Retina (tissue), 1 donor: ENCODE measurements around the gene RIN1.
"Not testable (repeated sequence)": the region's sequence is repeated elsewhere in the genome, so short reads cannot be mapped to it uniquely, and the experiment has no call there.

Source experiments
- DNase-seq: peaks from one replicate; pipeline ENCODE4 v3.0.0-alpha.2; 2016

The RIN1 gene

DNA sequence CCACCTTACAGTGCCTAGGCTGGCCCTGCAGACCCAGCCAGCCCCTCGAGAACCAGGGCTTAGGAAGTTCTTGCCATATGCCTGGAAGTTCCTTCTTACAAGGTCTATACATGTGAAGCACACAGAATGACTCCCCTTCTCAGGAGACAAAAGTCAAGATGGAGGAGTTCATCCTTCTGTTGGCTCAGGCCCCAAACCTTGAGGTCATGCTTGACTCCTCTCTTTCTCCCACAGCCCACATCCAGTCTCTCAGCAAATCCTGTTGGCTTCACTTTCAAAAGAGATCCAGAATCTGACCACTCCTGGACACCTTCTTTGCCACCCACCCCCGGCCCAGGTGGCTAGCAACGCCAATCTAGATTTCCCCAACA, 17.6 kb downstream of the RIN1 start:
- DNase-seq = no peak

DNA sequence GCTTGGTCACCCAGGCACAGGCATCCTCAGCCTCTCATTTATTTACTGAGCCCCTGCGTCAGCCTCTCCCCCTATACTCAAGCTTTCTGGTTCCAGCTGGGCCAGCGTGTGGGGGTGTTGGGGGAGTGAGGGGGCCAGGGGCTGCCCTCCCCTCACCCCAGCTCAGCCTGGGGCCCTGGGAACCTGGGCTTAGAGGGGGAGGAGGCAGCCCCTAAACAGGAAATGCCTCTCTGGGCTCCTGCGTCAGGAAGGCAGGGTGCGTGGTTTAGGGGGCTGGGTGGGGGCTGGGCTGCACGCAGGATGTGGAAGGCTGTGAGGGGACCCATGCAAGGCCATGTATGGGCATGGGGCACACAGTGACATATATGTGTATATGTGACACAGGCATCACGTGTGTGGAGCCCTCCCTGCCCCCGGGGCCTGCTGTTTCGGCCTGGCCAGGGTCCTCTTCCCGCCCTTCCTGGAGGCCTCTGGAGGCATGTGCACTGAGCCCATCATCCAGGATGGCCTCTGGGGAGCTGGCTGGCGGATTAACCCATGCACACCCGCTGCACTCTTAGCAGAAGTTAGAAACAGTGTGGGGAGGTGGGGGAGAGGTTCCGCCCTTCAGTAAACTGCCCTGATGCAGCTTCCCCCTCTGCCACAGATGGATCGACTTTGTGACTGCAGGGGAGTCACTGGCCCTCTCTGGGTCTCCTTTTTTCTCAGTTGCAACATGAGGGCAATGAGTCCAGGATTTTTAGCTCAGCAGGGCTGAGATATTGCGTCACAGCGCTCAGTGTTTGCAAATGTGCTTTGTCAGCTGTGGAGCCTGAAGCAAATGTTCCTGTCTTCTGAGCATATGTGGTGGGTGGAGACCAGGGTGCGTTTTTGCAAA, 18.3 kb downstream of the RIN1 start:
- peak; percentile 42 for DNase-seq

DNA sequence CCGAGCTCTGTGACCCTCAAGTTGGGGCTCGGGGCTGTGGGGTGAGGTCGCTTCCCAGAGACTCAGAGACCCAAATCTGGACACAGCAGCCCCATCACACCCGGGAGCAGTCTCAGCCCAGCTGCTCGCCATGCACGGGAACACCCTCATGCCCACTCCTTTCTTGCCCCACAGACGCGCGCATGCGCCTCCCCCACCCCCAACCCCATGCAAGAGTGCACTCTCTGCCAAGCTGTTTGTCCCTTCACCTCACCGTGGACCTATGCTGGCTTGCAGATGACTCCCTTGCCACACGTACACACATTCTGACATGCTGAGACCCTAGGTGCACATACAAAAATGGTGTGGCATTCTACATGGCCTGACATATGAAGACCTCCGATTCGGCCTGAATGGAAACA, 18.9 kb downstream of the RIN1 start:
- peak; percentile 48 for DNase-seq

DNA sequence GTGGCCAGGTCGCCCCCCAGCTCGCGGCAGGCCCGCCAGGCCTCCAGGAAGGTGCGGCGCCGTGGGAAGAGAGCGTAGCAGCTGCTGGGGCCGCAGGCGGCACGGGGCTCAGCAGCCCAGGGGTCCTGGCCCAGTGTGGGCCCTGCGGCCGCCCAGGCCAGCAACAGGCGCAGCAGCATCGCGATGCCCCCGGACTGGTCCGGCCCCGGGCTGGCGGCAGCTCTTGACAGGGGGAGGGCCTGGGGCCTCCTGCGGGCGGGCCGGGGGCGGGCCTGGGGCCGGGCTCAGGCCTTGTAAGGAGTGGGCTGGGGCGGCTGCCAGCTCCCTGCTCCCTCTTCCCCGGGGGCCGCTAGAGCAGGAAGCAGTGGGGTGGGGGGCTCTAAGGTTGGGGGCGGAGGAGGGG, 19.4 kb downstream of the RIN1 start, which contains the start of gene CD248:
TSS of gene CD248 (minus strand) at position 196 of the 403 bp plus-strand sequence. CDS start at position 179, 17 bp downstream.
- DNase-seq = no peak

DNA sequence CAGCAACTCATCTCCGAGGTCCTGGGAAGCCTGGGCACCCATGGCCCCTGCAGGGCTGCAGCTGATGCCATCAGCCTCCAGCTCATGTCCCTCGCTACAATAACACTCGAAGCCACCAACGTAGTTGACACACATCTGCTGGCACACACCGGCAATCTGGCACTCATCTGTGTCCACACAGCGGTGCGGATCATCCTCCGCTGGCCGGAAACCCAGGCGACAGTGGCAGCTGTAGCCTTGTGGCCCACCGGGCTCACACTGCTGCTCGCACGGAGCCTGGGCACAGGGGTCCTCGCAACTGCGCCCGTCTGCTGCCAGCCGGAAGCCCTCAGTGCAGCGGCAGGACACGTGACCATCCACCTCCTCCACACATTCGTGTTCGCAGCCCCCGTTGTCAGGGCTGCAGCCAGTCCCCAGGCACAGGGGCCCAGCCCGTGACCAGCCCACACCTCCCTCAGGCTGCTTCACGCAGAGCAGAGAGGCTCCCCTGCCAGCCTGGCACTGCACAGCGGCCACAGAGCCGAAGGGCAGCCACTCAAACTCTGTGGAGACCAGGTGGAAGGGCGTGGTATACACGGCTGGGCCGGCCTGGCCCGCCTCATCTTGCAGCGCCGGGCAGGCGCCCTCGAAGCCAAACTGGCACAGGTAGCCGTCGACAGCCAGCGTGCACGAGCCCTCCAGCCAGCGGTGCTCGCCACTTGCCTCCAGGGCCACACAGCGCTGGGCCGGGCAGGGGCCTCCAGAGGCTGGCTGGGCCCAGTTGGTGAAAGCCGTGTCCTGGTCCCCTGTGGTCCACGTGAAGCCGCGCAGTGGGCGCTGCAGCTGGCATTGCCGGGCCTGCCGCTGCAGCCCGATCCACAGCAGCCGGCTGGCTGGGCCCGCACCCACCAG, 20.1 kb downstream of the RIN1 start:
- peak; percentile 57 for DNase-seq

DNA sequence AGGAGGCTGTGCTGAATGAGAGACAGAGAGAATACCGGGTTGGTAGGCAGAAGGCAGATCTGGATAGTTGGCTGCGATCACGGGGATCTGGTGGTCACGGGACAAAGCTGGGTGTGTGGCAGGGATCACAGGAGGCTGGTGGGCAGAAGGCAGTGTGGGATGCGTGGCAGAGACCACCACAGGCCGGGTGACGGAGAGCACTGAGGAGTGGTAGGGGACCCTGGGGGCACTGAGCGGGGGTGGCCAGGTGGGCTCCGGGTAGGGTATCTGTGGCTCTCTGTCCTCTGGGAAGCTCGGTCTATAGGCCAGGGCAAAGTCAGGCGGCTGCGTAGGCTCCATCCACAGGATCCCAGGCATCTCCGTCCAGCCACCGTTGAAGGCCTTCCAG, 20.7 kb downstream of the RIN1 start:
- no peak for DNase-seq

DNA sequence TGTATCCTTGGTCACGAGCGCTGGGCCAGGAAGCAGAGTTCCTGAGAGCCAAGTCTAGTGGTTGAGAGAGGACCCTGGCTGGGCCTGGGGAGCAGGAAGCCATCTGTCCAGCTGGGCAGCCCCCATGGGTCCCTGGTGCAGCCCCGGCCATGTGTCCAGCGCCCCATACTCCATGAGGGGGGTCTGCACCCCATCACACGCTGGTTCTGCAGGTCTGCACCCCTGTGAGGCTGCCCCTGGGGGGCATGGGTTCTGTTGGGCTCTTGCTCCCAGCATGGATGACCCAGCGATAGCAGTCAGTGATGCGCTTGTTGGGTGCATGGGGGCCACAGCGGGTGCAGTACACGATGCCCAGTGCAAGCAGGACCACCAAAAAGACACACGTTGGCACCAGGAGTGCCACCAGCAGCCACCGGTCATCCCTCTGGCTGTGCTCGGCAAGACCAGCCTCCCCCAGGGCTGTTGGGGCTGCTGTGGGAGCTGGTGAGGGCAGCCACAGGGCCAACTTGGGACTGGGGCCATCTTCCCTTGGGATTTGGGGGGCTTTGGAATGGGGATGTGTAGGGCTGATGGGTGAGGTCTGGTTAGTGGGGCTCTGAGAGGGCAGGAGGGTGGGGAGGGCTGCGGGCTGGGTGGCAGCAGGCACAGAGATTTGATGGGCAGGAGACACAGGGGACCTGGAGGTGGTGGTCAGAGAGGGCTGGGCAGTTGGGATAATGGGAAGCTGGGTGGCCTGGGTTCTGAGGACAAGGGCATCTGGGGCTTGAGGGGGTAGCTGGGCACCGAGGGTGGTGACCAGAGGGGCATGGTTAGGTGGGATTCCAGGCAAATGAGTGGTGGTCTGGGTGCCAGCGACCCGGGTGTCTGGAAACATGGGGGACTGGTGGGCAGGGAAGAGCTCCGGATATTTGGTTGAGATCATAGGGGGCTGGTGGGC, 21.4 kb downstream of the RIN1 start:
- no peak for DNase-seq

DNA sequence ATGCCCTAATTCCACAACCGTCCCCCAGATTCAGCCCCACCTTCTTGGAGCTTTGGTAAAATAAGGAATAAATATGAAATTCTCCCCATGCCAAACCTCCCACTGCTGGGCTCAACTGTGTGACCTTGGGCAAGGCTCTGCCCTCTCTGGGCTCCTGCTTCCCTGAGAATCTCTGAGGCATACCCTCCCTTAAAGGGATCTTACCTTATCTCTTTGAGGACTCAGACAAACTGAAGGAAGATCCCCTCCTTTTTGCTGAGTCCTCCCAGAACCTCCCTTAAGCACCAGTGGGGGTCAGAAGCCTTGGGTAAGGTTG, 22.1 kb downstream of the RIN1 start:
- DNase-seq = no peak

DNA sequence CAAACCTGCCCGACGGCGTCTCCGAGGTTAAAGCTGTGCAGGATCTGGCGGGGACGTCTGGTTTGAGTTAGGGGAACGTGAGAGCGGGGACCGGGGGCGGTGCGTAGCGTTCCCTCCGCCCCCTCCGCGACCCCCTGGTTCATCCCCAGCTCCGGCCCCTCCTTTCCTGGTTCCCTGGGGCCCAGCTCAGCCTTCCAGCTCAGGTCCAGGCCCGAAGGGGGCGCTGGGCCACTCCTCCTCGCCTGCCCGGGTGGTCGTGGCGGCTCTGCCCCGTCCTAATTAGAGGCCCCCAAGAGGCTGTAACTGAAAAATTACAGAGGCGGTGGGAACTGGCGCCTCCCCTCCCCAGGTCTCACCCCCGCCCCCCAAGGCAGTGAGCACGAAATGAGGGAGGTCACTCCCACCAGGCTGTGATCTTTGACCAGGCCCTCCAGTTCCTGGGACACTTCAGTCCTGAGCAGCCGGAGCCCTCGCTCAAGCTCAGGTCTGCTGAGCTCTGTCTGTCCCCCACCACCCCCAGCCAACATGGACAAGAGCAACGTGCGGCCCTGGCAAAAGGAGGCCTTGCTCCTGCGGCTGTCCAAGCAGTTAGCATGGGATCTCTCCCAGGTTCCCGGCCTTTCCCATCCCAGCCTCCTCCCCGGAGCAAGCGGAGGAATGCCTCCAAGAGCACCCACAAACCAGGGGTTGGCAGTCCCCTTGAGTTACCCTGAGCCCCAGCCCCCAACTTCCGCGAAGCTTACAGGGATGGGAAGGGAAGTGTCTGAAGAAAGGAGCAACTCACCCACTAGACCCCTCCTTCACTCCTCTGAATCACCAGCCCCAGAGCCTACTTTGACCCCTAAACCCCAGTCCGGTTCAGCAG, 22.7 kb downstream of the RIN1 start:
- DNase-seq = peak; percentile 91

DNA sequence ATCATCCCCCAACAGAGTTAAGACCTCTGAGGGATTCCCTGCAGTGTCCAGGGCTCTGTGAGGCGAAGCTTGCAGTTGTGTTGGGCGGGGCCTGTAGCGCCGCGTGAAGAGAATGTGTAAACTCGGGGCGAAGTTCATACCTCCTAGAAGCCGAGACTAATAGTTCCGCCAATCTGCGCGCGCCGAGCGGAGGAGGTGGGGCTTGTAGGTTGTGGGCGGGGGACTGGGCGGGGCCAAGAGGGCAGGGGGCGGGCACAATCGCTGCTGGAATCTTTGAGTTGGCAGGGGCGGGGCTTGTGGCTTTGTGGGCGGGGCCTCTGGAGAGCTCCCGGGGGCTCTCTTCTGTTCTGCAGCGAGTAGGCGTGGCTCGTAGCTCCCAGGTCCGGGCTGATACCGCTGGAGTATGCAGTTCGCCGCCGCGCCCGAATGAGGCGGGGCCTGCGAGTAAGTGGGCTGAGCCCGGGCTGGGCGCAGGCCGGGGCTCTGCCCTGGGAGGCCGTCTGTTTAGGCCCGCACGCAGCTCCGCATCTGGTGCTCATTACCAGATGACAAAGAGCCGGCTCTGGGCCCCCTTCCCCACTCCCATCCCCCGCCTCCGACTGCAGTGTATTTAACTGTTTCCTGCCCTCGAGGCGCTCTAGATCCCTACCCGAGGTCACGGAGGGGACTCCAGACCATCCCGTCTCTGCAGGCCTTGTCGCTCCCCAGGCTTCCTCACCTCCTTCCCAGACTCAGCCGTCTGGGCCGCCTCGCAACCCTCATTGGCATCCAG, 23.5 kb downstream of the RIN1 start:
- peak; percentile 92 for DNase-seq

DNA sequence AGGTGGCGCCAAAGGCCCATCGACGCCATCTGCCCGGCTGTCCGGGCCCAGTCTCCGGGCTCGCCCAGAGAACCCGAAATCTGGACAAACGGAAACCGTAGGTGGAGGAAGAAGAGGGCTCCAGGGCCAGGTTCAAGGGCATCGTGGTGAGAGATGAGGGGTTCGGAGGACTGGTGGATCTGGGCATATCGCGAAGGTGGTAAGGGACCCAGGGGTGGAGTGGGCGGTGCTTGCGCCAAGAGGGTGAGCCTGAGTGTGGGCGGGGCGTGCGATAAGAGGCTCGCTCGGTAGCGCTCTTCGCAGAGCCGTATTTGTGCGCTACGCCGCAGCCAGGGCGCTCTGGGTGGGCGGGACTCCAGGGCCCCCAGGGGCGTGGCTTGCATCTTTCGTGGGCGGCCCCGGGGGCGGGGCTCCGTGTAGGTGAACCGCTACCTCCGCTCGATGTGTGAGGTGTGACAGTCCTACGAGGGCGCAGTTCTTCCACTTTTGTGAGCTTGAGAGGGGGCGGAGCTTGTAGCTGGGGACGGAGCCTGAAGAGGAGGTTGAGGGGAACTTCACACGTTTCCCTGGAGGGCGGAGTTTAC, 24.2 kb downstream of the RIN1 start:
- peak; percentile 98 for DNase-seq

DNA sequence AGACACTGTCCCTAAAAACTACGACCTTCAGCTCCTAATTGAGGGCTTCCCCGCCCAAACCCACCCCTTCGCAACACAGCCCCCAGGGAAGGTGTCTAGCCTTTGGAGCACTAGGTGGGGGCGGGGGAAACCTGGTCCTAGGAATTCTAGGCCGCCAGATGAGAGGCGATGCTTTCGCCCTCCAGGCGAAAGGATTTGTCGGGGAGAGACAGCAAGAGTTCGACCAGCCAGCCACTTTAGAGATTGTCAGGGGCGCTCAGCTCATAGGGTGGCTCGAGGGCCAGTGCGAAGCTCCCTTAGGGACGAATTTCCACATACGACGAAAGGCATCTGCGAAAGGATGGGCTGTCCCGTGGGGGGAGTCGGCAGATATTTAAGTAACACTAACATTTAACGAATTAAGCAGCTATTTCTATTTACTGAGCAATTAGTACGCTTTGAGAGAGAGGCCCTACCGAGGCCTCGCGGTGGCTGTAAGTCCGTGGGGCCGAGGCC, 24.7 kb downstream of the RIN1 start:
- no peak for DNase-seq

DNA sequence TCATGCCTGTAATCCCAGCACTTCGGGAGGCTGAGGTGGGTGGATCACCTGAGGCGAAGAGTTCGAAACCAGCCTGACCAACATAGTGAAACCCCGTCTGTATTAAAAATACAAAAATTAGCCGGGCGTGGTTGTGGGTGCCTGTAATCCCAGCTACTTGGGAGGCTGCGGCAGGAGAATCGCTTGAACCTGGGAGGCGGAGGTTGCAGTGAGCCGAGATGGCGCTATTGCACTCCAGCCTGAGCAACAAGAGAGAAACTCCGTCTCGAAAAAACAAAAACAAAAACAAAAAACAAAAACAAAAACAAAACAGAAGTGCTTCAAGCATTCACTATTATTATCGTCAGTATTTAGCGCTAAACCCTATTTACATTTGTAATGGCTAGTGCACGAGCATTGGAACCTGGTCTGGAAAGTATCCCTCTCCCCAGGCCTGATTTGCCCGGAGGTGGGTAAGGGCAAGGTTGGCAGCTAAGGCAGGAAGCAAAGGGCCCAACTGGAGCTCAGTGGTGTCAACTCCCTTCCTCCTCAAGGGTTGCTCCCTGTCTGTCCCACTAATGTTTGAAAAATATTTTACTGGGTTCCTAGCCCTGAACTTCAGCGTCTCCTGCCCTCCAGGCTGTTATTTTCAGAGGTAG, 25.3 kb downstream of the RIN1 start:
- not testable (repeated sequence) for DNase-seq

DNA sequence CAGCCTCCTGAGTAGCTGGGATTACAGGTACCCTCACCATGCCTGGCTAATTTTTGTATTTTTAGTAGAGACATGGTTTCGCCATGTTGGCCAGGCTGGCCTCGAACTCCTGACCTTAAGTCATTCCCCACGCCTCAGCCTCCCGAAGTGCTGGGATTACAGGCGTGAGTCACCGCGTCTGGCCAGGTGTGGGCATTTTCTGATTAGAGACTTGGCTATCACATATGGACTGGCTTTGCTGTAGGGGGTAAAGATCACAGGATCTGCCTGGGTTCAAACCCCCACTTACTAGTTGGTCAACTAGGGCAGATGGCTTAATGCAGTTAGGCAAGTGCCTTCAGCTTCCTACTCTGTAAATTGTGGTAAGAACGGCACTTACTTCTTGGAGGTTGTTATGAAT, 25.9 kb downstream of the RIN1 start:
- no peak for DNase-seq

DNA sequence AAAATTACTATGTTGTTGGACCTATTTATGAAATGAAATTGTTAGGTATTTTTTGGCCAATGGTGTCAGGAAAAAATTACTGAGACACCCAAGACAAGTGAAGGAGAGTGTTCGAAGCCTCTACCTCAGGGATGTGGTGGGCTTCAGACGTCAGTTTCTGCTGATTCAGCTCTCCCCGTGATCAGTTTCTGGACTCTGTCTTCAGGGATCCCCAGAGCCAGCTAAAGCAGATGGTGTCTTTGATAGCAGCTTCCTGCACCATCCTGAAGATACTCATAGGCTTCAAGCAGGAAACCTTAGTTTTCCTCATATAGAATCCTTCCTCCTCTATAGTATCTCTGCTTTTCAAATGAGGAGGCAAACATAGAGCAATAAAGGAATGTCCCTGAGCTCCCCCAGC, 26.8 kb downstream of the RIN1 start:
- DNase-seq = no peak

DNA sequence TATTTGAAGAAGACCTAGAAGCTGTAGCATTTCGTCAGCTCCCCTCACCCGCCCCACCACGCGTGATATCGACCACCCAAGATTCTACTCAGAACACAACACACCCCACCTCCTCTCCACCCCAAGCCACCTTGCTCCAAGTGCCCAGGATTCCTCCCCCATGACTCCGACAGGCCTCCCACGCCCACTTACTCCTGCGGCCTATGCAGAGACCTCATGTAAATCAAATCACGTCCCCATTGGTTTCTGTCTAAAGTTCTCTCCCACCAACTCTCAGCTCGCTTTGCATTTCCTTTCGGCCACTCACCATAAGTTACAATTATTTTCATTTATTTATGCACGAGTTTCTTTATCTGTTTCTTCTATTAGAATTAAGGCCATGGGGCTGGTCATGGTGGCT, 33.6 kb downstream of the RIN1 start:
- DNase-seq = no peak

DNA sequence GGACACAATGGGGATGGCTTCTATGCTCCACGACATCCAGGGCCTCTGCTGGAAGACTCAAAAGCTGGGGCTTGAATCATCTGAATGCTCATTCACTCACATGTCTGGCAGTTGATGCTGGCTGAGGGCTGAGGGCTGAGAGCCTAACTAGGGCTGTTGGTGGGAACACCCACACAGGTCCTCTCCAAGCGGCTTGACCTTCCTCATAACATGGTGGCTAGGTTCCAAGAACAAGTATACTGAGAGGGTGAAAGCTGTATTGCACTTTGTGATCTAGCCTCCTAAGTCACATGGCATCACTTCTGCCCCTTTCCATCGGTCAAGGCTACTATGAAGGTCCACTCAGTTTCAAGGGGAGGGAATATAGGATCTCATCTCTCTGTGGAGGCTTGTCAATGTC, 37.0 kb downstream of the RIN1 start:
- no peak for DNase-seq

DNA sequence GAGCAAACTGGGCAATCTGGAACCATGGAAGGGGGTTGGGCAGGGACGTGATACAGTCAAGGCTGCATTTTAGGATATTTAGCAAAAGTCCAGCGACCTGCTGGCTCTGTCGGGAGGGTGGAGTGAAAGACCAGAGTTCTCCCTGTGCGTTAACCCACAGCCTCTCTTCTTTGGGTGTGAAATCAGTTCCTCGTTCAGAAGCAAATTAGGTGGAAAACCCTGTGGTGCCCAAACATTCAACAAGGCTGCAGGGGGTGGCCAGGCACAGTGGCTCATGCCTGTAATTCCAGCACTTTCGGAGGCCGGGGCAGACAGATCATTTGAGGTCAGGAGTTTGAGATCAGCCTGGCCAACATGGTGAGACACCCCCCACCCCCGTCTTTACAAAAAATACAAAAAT, 38.6 kb downstream of the RIN1 start:
- DNase-seq = no peak

DNA sequence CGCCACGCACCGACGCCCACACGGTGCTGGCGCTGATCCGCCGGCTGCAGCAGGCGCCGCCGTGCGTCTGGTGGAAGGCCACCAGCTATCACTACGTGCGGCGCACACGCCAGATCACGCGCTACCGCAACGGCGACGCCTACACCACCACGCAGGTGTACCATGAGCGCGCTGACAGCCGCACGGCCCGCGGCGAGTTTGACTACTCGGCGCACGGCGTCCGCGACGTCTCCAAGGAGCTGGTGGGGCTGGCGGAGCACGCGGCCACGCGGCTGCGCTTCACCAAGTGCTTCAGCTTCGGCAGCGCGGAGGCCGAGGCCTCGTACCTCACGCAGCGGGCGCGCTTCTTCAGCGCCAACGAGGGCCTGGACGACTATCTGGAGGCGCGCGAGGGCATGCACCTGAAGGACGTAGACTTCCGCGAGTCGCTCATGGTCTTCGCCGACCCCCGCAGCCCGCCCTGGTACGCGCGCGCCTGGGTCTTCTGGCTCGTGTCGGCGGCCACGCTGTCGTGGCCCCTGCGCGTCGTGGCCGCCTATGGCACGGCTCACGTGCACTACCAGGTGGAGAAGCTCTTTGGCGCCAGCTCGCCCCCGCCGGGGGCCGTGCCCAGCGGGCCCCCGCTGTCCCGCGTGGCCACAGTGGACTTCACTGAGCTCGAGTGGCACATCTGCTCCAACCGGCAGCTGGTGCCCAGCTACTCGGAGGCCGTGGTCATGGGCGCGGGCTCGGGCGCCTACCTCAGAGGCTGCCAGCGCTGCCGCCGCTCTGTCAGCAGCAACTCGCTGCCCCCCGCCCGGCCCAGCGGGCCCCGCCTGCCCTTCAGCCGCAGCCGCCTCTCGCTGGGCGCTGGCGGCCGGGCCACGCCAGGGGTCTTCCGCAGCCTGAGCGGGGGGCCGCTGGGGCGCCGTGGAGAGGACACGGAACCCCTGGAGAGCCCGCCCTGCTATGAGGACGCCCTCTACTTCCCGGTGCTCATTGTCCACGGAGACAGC, 41.3 kb downstream of the RIN1 start:
- DNase-seq = no peak
